EH (cell line): ENCODE measurements around the gene CRY2.

Experiments
- DNase-seq: peaks from one replicate; pipeline ENCODE4 v3.0.0-alpha.2; 2015; ENCODE audit warnings: low read depth

CRY2 gene

DNA sequence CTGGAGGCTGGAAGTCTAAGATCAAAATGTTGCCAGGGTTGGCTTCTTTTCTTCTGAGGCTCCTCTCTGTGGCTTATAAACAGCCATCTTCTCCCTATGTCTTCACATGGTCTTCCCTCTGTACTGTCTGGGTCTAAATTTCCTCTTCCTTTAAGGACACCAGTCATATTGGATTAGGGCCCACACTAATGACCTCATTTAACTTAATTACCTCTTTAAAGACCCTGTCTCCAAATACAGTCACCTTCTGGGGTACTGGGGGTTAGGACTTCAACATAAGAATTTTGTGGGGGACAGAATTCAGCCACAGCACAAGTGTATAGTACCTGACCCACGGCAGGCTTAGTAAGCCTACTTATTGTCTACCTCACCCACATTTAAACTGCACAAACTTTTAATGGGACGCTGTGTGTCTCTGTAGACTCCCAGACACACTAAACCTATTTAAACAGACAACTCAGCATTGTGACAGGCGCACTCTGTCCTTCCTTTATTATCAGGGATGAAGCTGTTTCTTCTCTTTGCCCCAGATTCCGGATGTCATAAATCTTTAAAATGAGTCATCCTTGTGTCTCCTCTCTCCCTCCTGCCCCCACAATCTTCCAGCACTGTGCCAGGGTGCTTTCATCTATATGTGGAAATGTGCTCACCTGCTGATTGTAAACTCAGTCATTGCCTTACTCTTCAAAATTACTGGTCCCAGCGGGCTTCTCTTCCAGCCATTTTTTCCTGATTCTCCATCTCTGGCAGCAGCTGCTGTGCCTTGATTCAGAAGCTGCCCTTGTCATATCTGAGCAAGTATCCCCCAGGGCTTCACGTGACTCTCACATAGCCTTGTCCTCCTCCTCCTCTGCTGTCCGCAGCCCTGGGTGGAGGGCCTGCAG lies 32.8 kb downstream of the CRY2 start:
- peak; percentile 76 for DNase-seq

GRCh38 chr11:45880772-45881570 lies 33.7 kb downstream of the CRY2 start:
- DNase-seq, result no peak

GRCh38 chr11:45881708-45882368 lies 34.6 kb downstream of the CRY2 start:
- no peak for DNase-seq

- no peak for DNase-seq
These were observed 37.4 kb downstream of the CRY2 start for GRCh38 chr11:45884596-45885185.

- DNase-seq, result peak; percentile 52
These were observed 38.1 kb downstream of the CRY2 start, which contains the start of gene MAPK8IP1 for GRCh38 chr11:45885274-45885920. Gene MAPK8IP1, plus strand, starts transcription at chr11:45885651. Its CDS starts 170 bp downstream, at chr11:45885821.

- no peak for DNase-seq
These were observed 38.8 kb downstream of the CRY2 start for GRCh38 chr11:45885921-45886721.

GRCh38 chr11:45886816-45887520 lies 39.7 kb downstream of the CRY2 start:
- DNase-seq, result no peak

DNA sequence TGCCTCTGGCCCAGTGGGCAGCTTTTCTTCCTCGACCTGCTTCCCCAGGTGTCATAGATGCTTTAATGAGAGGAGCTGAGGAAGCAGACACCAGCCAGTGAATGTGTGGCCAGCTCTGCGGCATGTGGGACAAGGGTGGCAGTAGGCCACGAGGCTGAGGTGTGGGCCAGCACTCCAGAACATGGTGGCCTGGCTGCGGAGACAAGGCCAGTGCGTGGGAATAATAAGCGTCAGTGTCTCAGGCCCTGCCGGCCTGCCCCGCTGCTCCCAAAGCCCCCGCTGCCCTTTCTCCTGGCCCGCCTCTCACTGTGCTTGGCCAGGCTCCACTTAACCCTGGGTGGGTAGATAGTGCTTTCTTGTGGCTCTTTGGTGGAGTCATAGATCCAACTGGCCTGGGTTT lies 40.3 kb downstream of the CRY2 start:
- no peak for DNase-seq

- DNase-seq, result no peak
These were observed 42.3 kb downstream of the CRY2 start for GRCh38 chr11:45889555-45889954.

GRCh38 chr11:45889966-45890365 lies 42.7 kb downstream of the CRY2 start:
- DNase-seq, result no peak

GRCh38 chr11:45890886-45891550 lies 43.7 kb downstream of the CRY2 start:
- no peak for DNase-seq

DNA sequence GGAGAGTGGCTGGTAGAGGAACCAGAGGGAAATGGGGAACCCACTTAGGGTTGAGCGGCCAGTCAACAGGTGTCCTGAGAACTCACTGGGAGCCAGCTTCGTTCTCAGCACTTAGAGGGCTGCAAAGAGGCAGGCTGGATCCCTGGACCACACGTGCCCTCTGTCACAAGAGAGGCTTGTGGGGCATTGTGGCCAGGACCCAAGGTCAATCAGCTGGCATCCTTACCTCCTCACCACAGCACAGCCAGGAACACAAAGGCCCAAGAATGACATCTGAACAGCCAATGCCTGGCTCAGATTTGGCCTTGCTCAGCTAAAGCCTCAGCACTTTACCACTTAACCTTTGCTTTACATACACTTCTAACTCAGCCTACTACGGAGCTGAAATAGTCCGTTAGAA lies 45.6 kb downstream of the CRY2 start:
- DNase-seq, result no peak

DNA sequence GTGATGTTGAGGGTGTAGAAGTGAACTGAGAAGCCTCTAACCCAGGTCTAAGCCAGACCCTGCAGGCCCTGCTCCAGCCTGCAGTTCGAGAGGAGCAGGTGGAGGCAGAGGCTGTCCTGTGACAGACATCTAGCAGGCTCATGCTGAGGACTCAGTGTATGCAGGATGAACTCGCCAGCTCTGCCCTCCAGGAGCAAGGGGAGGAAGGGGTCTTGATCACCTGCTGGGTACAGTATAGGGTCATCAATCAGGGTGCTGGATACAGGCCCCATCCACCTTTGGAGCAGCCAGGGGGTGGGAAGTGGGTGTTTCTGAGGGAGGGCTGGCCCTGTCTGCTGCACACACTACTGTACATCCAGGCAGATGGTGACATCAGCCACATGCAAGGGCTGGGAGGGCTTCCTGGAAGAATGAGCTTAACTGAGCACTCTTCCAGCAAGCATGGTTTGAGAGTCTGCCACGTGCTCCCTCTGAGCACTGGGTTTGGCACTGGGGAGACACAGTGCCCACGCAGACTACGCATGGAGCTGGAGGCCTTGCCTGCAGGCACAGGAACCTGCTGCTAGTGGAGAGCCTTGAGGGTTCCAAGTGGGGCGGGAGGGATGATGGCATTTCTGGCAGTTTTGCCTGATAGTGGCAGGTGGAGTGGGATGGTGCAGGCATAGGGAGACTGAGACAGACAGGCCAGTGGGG lies 47.4 kb downstream of the CRY2 start:
- no peak for DNase-seq

- no peak for DNase-seq
These were observed 48.4 kb downstream of the CRY2 start for GRCh38 chr11:45895553-45896259.

DNA sequence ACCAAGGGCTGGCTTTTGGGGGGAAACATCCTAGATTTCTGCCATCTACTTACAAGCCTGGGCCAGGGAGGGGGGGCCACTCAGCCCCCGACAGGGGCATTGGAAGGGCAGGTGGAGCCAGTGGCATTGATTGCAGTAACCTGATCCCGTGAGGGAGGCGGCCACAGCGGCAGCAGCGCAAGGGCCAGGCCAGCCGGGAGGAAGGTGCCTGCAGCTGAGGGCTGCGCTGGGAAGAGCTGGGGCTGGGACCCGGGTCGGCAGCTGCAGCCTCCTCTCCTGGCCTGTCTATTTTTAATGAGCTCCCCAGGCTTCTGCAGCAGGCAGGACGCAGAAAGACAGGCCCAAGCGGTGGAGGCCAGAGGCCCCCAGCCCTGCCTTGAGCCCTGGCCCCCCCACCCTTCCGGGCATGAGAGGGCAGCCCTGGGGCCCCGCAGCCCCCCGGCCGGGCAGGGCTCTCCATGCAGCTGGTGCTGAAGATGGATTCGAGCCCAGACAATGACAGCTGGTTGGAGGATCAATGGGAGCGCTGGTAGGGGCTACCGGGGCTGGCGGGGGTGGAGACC lies 49.2 kb downstream of the CRY2 start:
- no peak for DNase-seq

GRCh38 chr11:45897556-45897955 lies 50.3 kb downstream of the CRY2 start:
- no peak for DNase-seq

- DNase-seq, result no peak
These were observed 51.8 kb downstream of the CRY2 start for GRCh38 chr11:45899086-45899447.
